ENCODE data around the gene SEZ6.

The SEZ6 gene

DNA sequence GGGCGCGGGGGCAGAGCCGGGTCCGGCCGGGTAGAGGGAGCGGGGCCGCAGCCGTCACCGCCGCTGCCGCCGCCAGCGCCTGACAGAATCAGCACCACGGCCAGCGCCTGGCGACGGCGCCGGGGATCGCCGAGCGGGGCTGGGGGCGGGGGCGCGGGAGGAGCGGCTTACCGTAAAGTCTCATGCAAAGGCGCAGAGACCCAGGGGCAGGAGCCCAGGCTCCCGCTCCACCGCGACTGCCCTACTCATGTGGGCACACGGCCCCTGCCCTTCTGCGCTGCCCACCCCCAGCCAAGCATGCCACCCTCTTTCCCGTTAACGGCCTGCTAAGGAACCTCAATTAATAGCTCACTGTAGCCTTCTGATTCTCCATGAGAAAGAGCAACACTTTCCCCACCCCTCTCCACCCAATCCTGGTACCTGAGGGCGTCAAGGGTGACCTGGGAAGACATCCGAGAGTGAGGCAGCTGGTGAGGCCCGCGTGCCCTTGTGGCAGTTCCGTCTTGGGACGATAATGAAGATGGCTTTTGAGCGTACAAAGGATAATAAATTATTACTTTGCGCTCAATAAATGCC is at the start of gene SEZ6:
Gene SEZ6, minus strand, starts transcription at position 98 of the 576 bp plus-strand sequence. CDS start 164 bp downstream, outside the sequence.
- DNase-seq (ENCODE audit: low spot score) = peak; percentile 68

DNA sequence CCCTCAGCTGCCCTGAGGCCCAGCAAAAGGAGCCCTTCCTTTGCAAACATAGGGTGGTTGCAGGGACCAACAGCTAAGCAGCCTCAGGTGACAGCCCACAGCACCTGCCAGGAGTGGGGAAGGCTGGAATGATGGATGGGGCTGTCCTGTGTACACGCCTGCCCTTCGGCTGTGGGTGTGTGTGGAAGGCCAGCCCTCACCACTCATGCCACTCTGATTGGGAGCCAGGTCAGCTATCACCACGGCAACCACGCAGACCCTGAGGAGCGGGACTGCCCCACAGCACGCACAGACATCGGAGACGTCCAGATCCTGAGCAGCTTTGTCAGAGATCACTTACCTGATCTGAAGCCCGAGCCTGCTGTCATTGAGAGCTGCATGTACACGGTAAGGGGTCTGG is 49.0 kb upstream of the SEZ6 start:
- no peak for DNase-seq (ENCODE audit: low spot score)

- no peak for DNase-seq (ENCODE audit: low spot score)
Observed at GRCh38 chr17:29051731-29052130, 45.9 kb upstream of the SEZ6 start.

GRCh38 chr17:29051194-29051593 is 45.4 kb upstream of the SEZ6 start:
- DNase-seq (ENCODE audit: low spot score) = no peak

- DNase-seq (ENCODE audit: low spot score) = no peak
Observed at GRCh38 chr17:29050176-29050575, 44.3 kb upstream of the SEZ6 start.

- DNase-seq (ENCODE audit: low spot score) = no peak
Observed at GRCh38 chr17:29049541-29050145, 43.8 kb upstream of the SEZ6 start.

GRCh38 chr17:29048440-29049368 is 42.9 kb upstream of the SEZ6 start:
- peak; percentile 23 for DNase-seq (ENCODE audit: low spot score)

GRCh38 chr17:29046473-29046839 is 40.6 kb upstream of the SEZ6 start:
- DNase-seq (ENCODE audit: low spot score) = no peak

GRCh38 chr17:29045734-29046472 is 40.1 kb upstream of the SEZ6 start:
- DNase-seq (ENCODE audit: low spot score) = no peak

DNA sequence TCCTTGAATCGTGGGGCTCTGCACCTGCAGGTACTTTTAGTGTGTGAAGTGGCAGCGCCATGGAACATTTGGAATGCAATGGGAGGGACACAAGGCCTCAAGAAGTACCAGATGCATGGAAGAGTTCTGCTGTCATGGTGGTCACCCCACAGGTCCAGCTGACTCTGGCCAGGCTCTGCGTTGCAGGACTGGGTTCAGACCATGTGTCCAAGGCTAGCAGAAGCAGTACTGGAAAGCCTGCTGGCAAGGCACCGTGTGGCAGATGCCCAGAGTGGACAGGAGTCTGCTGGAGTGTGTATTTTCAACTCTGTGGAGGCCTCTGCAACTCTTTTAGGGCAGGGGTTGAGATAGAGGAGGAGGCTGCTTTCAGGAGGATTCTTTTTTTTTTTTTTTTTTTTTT is 39.2 kb upstream of the SEZ6 start:
- no peak for DNase-seq (ENCODE audit: low spot score)

GRCh38 chr17:29043539-29044145 is 37.8 kb upstream of the SEZ6 start:
- no peak for DNase-seq (ENCODE audit: low spot score)

DNA sequence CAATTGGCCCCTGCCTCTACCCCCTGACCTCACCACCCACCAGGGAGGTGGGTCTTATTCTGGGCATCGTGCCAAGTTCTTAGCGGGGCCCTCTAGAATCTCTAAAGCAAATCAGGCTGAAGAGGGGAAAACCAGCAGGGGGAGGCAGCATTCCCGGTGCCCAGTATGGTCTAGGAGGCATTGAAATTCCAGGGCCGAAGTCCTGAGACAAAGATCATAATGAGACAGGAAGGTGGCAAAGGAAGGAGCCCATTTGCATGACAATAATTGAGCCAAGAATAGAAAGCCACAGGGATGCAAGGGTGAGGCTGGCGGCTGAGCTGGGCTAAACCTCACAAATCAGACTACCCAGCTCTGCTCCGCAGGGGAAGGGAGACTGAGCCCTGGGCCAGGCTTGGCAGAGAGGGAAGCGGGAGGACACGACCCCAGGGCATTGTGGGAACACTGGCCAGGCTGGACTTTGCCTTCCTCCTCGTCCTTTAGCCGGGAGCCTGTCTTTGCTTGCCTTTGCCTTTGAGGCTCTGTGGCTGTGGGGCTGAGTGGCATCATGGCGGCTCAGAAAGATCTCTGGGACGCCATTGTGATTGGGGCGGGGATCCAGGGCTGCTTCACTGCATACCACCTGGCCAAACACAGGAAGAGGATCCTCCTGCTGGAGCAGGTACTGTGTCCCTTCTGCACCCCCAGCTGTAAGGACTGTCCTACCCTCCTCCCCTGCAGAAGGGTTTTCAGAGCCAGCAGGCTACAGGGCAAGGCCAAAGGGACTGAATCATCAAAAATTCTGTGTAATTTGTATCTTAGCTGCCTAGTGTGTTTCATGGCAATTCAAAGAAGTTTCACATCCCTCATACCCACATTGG is 37.1 kb upstream of the SEZ6 start, which contains the start of gene PIPOX:
Gene PIPOX, plus strand, starts transcription at position 463 of the 860 bp plus-strand sequence. Its CDS starts 85 bp downstream, at position 548.
- DNase-seq (ENCODE audit: low spot score) = peak; percentile 35

DNA sequence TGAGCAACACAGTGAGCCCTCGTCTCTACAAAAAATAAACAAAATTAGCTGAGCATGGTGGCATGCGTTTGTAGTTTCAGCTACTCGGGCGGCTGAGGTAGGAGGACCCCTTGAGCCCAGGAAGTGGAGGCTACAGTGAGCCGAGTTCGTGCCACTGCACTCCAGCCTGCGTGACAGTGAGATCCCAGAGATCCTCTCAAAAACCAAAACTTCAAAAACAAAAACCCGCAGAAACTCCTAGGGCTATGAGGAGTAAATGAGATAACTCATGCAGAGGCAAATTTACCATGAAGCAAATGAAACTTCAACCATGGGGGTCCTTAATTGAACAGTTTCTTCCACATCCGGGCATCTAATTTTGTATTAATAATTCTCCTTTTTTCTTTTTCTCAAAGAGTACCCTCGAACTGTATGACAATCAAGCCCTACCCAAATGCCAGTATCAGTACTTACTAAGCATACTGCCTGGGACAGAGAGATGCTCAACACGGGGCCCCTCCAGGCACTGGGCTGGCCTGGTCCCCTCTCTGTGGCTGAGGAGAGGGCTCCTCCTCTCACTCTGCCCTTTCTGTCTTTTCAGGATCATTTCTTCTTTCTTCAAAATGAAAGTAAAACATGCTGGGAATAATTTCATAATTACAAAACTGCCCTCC is 36.3 kb upstream of the SEZ6 start:
- DNase-seq (ENCODE audit: low spot score) = no peak

DNA sequence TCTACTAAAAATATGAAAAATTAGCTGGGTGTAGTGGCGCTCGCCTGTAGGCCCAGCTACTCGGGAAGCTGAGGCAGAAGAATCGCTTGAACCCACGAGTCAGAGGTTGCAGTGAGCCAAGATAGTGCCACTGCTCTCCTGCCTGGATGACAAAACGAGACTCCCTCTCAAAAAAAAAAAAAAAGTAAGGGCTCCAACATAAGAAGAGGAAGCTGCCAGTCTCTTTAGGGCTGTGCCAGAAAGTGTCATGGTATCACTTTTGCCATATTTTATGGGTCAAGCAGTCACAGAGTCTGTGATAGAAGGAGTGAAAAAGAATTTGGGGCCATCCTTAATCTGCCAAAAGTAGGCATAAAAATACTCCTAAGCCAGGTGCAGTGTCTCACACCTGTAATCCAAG is 35.7 kb upstream of the SEZ6 start:
- no peak for DNase-seq (ENCODE audit: low spot score)

GRCh38 chr17:29041091-29041490 is 35.3 kb upstream of the SEZ6 start:
- DNase-seq (ENCODE audit: low spot score) = no peak

- no peak for DNase-seq (ENCODE audit: low spot score)
Observed at GRCh38 chr17:29039764-29040598, 34.1 kb upstream of the SEZ6 start.

DNA sequence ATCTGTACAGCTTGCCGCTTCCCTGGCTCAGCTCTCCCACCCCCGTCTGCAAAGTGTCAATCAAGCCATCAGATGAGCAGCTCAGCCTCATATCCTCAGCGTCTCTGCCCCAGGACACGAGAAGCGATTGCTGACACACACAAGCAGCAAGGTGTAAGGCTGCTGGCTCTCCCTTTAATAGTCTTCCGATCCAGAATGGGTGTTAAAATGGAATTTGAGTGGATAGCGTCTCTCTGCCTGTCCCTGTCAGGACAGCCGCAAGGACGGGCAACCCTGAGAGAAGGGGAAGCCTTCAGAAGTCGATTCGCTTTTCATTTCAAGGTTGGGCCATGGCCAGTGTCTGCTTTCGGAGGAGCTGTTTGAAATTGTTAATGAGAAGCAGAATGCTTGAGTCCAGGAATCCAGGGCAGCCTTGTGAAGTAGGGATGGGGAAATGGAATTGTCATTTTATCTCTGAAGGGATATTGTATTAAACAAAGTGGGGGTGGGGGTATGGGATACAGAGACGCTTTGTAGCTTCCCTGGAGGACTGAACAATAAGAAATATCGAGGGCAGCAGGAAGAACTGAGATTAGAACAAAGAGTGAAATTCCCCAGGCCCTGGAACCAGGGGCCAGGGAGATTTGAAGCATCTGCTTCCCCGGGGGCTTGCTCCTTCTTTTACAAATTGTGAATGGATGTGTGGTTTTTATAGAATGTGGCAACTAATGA is 32.4 kb upstream of the SEZ6 start:
- no peak for DNase-seq (ENCODE audit: low spot score)

DNA sequence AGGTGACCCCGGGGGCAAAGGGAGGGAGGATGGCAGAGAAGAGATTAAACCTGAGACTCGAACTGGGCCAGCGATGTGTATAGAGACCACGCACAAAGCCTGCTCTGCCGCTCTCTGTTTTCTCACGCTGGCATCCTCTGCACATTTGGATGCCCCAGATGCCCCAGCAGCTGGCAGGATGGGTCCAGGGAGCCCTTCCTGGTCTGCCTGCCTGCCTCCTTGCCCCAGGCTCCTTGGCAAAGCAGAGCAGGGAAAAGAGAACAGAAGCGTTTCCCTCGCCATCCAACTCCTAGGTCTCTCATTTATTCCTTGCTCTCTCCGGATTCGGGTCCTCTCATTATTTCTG is 31.9 kb upstream of the SEZ6 start:
- DNase-seq (ENCODE audit: low spot score) = no peak

DNA sequence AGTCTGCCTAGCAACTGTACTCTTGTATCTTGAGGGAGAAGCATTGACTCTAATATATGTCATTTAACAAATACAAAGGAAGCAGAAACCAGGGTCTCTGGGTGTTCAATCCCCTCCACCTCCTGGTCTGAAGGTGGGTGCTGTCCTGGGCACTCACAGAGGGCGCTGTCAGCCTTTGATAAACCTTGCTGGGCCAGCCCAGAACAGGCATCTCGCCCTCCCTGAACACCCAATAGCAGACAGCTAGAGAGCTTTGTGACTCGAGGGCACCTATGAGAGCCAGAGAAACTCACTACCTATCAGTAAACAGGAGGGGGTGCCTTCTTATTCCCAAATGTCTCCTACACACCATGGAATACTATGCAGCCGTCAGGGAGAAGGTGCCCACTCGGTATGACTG is 30.8 kb upstream of the SEZ6 start:
- DNase-seq (ENCODE audit: low spot score) = peak; percentile 24

Data from NAMALWA (cell line).